GM18511 (cell line): ENCODE results near the gene AP1M2.
"Not testable (repeated sequence)": the region's sequence is repeated elsewhere in the genome, so short reads cannot be mapped to it uniquely, and the experiment has no call there.

ENCODE experiments used
- ATAC-seq: cut with Tn5 transposase; IDR thresholded peaks from one replicate; pipeline ENCODE4 v1.9.1; 2021; ENCODE audit warnings: mild to moderate bottlenecking, moderate library complexity; ENCODE audit not compliant: unreplicated experiment

AP1M2 gene

DNA sequence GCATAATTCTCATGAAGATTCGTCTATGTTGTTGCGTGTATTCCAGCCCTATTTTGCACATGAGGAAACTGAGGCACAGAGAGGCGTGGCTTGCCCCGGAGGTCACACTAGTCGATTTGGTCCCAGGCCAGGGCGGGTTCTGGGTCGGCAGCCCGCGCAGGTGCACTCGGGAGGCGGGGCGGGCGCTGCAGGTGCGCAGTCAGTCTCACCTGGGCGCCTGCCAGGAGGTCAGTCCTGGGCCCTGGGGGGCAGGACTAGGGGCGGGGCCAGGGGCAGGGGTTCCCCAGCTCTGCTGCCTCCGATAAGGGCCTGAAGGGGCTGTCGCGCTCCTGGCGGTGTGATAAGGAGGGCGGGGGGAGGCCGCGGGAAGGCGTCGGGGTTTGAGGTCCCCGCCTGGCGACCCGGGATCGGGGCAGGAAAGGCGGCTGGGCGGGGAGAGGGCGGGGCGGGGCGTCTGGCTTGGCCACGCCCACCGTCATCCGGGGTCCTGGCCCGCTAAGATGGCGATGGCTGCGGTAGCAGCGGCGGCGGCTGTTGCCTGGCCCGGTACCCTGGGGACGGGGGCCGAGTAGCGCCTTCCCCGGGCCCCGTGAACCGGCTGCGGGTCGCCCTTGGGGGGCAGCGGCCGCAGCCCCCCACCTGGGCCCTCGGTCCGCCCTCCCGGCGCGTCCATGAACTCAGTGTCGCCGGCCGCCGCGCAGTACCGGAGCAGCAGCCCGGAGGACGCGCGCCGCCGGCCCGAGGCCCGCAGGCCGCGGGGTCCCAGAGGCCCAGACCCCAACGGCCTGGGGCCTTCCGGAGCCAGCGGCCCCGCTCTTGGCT lies 43.5 kb downstream of the AP1M2 start, which contains the start of gene ATG4D:
Gene ATG4D, plus strand, starts transcription at position 485 of the 822 bp plus-strand sequence. Its CDS starts 187 bp downstream, at position 672.
- peak; percentile 77 for ATAC-seq

- no peak for ATAC-seq
Measured at GRCh38 chr19:10543059-10543419, 44.1 kb downstream of the AP1M2 start.

GRCh38 chr19:10539016-10539415 lies 48.1 kb downstream of the AP1M2 start:
- not testable (repeated sequence) for ATAC-seq

DNA sequence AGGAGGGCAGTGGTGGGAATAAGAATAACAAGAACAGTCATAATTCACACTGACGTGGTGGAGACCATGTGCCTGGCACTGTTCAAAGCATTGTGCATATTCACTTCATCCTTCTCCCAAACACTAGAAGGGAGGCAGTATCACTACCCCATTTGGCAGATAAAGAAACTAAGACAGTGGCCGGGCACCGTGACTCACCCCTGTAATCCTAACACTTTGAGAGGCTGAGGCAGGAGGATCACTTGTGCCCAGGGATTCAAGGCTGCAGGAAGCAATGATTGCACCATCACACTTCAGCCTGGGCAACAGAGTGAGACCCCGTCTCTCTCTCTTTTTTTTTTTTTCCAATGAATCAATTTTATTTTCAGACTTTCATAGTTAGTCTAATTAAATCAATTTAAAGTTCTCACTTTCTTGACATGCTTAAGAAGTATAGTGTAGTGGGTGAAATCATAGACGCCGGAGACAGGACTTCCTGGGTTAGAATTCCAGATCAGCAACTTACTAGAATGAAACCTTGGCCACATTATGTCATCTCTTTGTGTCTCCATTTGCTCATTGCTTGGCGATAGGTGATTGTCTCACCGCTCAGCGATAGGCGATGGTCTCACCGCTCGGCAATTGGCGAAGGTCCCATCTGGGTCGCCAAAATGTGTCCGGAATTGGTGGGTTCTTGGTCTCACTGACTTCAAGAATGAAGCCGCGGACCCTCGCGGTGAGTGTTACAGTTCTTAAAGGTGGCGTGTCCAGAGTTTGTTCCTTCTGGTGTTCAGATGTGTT lies 48.7 kb downstream of the AP1M2 start:
- ATAC-seq, result no peak

DNA sequence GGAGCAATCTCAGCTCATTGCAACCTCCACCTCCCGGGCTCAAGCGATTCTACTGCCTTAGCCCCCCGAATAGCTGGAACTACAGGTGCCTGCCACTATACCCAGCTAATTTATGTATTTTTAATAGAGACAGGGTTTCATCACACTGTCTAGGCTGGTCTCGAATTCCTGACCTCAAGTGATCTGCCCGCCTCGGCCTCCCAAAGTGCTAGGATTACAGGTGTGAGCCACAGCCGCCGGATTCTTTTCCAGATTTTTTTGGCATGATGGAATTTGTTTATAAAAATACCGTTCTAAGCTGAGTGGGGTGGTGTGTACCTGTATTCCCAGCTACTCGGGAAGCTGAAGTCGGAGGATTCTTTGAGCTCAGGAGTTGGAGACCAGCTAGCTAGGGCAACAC lies 49.4 kb downstream of the AP1M2 start:
- no peak for ATAC-seq

- ATAC-seq, result no peak
Measured at GRCh38 chr19:10535613-10536012, 51.5 kb downstream of the AP1M2 start.

DNA sequence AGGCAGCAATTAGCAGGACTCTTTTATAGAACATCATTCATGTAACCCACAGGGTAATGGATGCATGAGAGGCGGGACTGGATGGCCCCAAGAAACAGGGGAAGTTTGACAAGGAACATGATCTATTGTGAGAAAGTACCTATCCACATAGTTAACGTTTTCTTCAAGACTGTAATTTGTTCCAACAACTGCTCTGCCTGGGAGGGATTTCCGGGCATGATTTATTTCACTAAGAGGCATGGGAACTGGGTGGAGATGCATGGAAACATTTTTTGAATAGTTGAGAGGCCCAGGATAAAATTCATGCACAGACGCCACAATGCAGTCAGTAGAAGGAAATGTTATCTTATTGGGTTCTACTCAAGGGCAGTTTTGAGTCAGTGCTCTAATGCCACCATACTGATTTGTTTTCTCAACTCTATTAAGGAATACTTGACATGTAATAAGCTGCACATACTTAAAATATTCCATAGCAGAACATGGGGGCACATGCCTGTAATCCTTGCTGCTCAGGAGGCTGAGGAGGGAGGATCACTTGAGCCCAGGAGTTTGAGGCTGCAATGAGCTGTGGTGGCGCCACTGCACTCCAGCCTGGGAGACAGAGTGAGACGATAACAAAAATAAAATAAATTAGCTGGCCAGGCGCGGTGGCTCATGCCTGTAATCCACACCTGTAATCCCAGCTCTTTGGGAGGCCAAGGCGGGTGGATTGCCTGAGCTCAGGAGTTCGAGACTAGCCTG lies 53.3 kb downstream of the AP1M2 start:
- ATAC-seq, result no peak

GRCh38 chr19:10532457-10532856 lies 54.7 kb downstream of the AP1M2 start:
- no peak for ATAC-seq

DNA sequence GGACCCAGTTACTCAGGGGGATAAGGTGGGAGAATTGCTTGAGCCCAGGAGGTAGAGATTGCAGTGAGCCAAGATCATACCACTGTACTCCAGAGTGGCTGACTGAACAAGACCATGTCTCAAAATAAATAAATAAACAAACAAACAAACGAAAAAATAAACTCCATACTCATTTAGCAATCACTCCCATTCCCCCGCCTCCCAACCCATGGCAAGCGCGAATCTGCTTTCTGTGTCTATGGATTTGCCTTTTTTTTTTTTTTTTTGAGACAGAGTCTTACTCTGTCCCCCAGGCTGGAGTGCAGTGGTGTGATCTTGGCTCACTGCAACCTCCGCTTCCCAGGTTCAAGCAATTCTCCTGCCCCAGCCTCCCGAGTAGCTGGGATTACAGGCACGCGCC lies 60.2 kb downstream of the AP1M2 start:
- ATAC-seq, result not testable (repeated sequence)

- ATAC-seq, result no peak
Measured at GRCh38 chr19:10525636-10526035, 61.5 kb downstream of the AP1M2 start.

- ATAC-seq, result no peak
Measured at GRCh38 chr19:10523135-10523636, 63.9 kb downstream of the AP1M2 start.
